MM.1S (cell line): ENCODE data around the gene NHLH2.

Experiments
- CTCF ChIP-seq: fragments of 300-600 bp; sonication (generic); IDR thresholded peaks from 2 replicates; pipeline ENCODE4 v1.5.1; 2016; ENCODE audit warnings: antibody characterized with exemption, low read length, mixed read lengths
- EZH2 ChIP-seq: fragments of 300-600 bp; sonication (generic); optimal IDR thresholded peaks from 2 replicates; pipeline ENCODE3; 2017; ENCODE audit warnings: low read depth, mild to moderate bottlenecking, antibody characterized with exemption, low read length, mixed read lengths
- EZH2phosphoT487 ChIP-seq: fragments of 300-600 bp; sonication (generic); IDR thresholded peaks from 2 replicates; pipeline ENCODE4 v1.6.1; 2018; ENCODE audit warnings: antibody characterized with exemption, low read length

GRCh38 chr1:115809076-115809475 is 31.9 kb downstream of the NHLH2 start:
- no peak for TF ChIP-seq EZH2phosphoT487
- no peak for TF ChIP-seq CTCF
- no peak for TF ChIP-seq EZH2
